Measurements from ENCODE around the gene CLSTN2. TPM values are rescaled to one million over a fixed set of nuclear protein-coding genes. Genes with fewer than 3 reads are reported as not detected.

Gene CLSTN2
- total RNA-seq, 1 donor from 2014 or later, result under 0.01 TPM

GRCh38 chr3:140145528-140145927, 210.5 kb downstream of the CLSTN2 start:
- DNase-seq (ENCODE audit: low read depth, low spot score), result no peak

GRCh38 chr3:140146668-140147067, 211.7 kb downstream of the CLSTN2 start:
- DNase-seq (ENCODE audit: low read depth, low spot score), result no peak

DNA sequence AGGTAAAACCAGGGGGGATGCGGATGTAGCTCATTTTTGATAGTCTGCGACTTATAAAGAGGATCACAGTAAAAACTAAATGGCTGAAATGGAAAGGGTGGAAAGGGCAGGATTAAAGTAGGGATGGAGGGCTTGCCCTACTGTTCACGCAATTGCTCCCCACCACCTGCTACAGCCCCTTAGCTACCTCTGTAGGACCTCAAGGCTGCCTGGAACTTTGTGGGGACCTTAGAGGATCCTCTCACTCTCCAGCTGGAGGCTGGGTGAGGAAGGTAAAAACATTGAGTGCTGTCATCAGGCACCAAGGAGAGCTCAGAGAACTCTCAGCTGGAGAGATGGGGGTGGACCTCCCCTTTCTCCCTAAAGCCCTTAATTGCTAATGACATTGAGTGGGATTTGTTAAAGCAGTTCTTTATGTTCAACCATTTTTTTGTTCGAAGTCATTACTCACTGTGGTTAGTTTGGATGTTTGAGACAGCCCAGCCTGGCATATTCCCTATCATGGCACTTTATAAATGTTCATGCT, 213.0 kb downstream of the CLSTN2 start:
- no peak for DNase-seq (ENCODE audit: low read depth, low spot score)

DNA sequence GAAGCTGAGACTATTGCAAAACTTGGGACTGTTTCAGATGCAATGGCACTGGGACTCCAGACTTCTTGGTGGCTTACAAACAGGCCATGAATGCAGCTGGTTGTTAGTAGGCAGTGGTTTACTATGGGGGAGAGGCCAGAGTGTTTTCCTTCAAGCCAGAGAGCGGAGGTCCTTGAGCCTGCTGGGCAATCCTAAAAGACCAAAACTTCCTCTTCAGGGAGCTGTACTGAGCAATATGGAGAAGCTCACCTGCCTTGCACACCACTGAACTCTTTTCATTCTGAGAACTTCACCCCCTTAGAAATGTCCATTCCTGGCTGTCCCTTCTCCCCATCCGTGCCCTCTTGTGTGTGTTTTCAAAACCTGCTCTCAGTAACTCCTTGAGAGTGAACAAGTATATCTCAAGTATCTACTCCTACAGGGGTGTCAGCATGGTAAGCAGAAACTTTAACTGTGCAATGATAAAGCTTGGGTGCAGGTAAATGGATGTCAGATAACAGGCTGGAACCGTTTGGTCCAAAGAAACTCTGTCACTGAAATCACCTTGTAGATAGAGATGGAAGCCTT, 213.9 kb downstream of the CLSTN2 start:
- DNase-seq (ENCODE audit: low read depth, low spot score), result no peak

DNA sequence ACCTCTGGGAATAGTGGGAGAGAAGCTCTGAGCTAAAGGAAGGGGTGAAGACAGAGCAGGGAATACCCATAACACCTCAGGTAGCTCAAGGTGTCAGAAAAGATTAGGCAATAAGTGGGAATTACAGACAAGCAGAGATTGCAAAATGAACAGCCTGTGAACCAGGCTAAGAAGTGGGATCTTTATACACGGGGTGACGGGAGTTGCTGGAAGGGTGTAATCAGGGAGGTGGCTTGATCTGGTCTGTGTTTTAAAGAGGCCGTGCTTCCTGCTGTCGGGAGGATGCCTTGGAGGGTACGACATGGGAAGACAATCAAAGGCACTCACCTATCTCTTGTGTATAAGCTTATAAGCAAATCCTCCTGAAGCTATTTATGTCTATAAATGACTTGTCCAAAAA, 216.3 kb downstream of the CLSTN2 start:
- no peak for DNase-seq (ENCODE audit: low read depth, low spot score)

- DNase-seq (ENCODE audit: low read depth, low spot score), result no peak
Observed at GRCh38 chr3:140152851-140153639, 218.1 kb downstream of the CLSTN2 start.

GRCh38 chr3:140153736-140154135, 218.8 kb downstream of the CLSTN2 start:
- DNase-seq (ENCODE audit: low read depth, low spot score), result no peak

GRCh38 chr3:140157161-140157560, 222.2 kb downstream of the CLSTN2 start:
- no peak for DNase-seq (ENCODE audit: low read depth, low spot score)

GRCh38 chr3:140159646-140160045, 224.7 kb downstream of the CLSTN2 start:
- no peak for DNase-seq (ENCODE audit: low read depth, low spot score)

DNA sequence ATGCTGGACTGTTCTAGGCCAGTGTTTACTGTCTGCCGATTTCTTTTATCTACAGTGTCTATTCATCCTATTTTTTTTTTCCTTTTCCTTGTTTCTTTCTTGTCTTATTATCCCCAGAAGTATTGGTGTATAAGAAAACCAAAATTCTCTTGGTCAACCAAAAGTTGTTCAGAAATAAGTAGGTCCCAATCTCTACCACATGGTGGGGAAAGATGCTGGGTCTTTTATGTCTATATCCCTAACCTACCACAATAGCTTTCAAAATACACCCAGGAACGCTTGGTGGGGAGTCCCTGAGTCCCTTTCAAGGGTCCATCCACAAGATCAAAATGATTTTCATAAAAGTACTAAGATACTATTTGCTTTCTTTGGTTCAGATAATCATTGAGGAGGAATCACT, 225.6 kb downstream of the CLSTN2 start:
- no peak for DNase-seq (ENCODE audit: low read depth, low spot score)

GRCh38 chr3:140162551-140162950, 227.6 kb downstream of the CLSTN2 start:
- DNase-seq (ENCODE audit: low read depth, low spot score), result no peak

- DNase-seq (ENCODE audit: low read depth, low spot score), result no peak
Observed at GRCh38 chr3:140163159-140163763, 228.3 kb downstream of the CLSTN2 start.

GRCh38 chr3:140164156-140164555, 229.2 kb downstream of the CLSTN2 start:
- no peak for DNase-seq (ENCODE audit: low read depth, low spot score)

DNA sequence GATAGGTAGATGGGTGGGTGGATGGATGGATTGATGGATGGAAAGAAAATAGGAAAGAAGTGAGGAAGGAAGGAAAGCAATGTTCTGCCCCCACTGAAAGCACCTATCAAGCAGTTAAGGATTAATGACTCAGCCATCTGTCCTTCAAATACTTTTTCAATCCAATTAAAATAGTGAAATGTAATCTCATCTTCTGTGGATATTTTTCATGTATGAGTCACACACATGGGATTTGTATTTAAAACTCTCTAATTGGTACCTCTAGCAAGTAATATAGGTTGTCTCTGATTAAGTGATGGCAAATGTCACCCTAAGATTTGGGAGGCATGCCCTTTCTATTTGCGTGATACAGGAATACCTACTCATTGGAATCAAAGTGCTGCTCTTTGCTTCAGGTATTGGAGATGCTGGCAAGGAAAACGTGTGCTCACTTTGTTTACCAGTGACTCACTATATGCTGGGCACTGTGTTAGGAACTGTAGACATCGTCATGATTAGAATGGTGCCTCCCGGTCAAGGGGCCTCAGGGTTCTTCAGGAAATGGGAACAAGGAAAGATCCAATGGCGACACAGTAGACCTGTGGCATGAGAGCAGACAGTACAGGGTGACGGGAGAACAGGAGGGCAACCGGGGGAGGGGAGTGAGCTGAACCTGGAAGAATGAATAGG, 230.1 kb downstream of the CLSTN2 start:
- no peak for DNase-seq (ENCODE audit: low read depth, low spot score)

DNA sequence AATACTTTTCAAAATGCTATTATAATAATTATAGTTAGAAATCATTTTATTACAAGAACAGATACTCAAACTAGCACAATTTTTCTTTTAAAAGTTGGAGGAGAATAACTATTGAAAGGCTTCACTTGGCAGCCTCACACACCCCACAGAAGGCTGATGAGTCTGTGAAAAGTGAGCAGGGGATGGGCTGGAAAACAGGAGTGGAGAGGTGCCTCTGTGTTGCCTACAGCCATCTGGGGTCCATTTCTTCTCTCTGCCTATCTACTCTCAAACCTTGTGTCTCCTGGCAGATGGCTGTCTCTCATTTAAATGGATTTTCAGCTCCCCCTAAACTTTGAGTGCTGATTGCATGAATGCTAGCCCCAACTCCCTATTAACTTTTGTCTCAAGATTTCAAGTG, 230.8 kb downstream of the CLSTN2 start:
- DNase-seq (ENCODE audit: low read depth, low spot score), result no peak

DNA sequence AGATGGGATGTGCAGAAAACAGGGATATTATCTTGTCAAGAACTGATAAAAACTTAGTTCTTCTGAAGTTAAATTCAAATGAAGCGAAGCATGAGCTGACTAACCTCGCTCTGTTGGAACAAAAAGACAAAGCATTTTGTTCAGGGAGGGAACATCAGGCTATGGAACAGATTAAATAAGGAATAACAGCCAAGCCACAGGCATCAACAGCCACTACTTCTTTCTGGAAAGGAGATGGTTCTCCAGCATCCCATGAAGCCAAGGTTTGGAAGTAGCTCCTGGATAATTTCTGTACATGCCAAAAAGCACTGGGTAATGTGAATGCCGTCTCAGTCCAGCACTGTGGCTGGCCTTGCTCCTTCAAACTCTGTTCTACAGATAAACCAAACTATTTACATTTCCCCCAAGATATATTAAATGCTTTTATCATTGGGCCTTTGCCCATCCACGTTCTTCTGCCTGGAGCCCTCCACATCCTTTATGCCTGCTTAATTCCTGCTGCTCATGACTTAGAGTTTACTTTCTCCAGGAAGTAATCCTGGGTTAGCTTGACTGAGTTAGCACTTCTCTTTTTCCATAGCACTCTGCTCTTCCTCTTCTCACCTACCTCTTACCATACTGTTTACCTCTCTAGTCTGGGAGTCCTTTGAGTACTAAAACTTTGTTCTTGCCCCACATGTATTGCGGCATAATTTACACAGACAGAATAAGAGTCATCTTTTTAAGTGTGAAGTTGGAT, 232.0 kb downstream of the CLSTN2 start:
- DNase-seq (ENCODE audit: low read depth, low spot score), result no peak

- DNase-seq (ENCODE audit: low read depth, low spot score), result no peak
Observed at GRCh38 chr3:140167600-140168281, 232.8 kb downstream of the CLSTN2 start.

DNA sequence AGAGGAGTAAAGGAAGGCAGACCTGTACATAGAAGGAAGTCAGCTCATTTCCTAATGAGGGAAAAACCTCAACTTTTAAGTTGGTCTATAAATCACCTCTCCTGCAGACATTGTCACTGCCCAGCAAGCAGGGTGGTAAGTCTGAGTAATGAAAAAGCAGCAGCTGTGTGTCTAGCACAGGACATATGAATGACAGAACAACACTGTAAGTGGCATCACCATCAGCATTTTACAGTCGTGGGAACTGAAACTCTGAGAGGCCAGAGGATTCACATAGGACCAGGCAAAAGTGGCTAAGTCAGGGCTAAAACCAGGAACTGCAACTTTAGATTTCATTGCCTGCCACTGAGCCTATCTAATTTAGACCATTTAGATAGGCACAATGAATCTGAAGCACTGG, 235.6 kb downstream of the CLSTN2 start:
- DNase-seq (ENCODE audit: low read depth, low spot score), result no peak

- DNase-seq (ENCODE audit: low read depth, low spot score), result no peak
Observed at GRCh38 chr3:140176526-140176925, 241.5 kb downstream of the CLSTN2 start.

GRCh38 chr3:140177943-140178342, 243.0 kb downstream of the CLSTN2 start:
- DNase-seq (ENCODE audit: low read depth, low spot score), result no peak

DNA sequence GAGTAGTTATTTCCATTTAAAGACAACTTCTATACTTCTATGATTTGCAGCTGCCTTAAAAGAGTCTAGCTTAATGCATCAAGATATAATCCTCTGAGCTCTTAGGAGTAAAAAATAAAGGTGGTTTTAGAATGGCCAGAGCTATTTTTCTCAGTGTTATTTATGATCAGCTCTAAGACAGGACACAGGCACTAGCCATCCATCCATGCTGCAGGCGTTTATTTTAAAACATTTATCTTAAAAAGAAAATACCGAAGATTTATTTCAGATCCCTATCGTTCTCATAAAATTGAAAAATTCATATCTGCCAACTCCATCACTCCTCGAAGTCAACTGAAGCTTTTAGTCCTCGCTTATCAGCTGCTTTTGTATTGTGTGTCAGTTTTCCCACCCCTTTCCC, 243.5 kb downstream of the CLSTN2 start:
- no peak for DNase-seq (ENCODE audit: low read depth, low spot score)
